Measurements from ENCODE around the gene MRPL37.

- no peak for TF ChIP-seq CTCF (conservative IDR thresholded peaks at IDR 0.05; ENCODE audit: low read length)
- no peak for TF ChIP-seq EZH2phosphoT487 (IDR thresholded peaks at IDR 0.05; ENCODE audit: borderline replicate concordance, low read depth, low read length)
These were observed 50.0 kb downstream of the MRPL37 start for GRCh38 chr1:54249819-54250435.

All from OCI-LY7 (cell line).